Effector memory CD4-positive, alpha-beta T cell (primary cell): Measurements from ENCODE around the gene COPS6.

Experiments used
- DNase-seq, 3 donors: peaks; one replicate each; pipeline ENCODE4 v3.0.0-alpha.2; 2020
- H3K27ac ChIP-seq: 2 replicates; pipeline ENCODE4 v1.7.0; 2013; ENCODE audit warnings: mild to moderate bottlenecking, low read length, moderate library complexity; ENCODE audit not compliant: insufficient read depth, poor library complexity, severe bottlenecking
- H3K27me3 ChIP-seq: replicated peaks from 2 replicates; pipeline ENCODE4 v1.7.0; 2013; ENCODE audit warnings: mild to moderate bottlenecking, low read length; ENCODE audit not compliant: insufficient read depth, control insufficient read depth, poor library complexity, severe bottlenecking
- H3K36me3 ChIP-seq: 2 replicates; pipeline ENCODE4 v1.7.0; 2013; ENCODE audit warnings: mild to moderate bottlenecking, low read length, moderate library complexity; ENCODE audit not compliant: control insufficient read depth, insufficient read depth
- H3K4me1 ChIP-seq: 2 replicates; pipeline ENCODE4 v1.7.0; 2013; ENCODE audit warnings: low read length, mild to moderate bottlenecking; ENCODE audit not compliant: control insufficient read depth, insufficient read depth, poor library complexity, severe bottlenecking
- H3K4me3 ChIP-seq: 2 replicates; pipeline ENCODE4 v1.7.0; 2013; ENCODE audit warnings: low read length, low read depth, mild to moderate bottlenecking; ENCODE audit not compliant: insufficient read depth, poor library complexity, severe bottlenecking
- H3K9me3 ChIP-seq: 2 replicates; pipeline ENCODE4 v1.7.0; 2013; ENCODE audit warnings: mild to moderate bottlenecking, low read length, moderate library complexity; ENCODE audit not compliant: control insufficient read depth

COPS6 gene

DNA sequence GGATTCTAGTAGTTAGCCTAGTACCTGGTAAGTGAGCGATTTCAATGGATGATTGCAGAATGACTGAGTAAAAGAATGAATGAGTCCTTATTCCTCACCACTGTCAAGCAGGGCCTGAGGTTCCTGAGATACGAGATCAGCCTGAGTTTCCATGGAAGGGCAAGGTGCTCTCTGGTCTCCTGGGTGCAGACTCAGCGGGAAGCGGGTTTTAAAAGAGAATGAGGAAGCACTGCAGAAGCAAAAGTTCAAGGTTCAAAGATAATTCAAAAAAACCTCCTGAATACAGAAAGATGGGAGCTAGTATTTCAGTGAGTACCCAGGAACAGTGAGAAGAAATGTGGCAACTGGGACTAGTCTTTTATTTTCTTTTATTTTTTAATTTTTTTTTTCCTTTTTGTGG, 11.6 kb upstream of the COPS6 start:
- H3K36me3 ChIP-seq, result peaks cover 59% of the 10 kb centered on the region
- no peak for DNase-seq

DNA sequence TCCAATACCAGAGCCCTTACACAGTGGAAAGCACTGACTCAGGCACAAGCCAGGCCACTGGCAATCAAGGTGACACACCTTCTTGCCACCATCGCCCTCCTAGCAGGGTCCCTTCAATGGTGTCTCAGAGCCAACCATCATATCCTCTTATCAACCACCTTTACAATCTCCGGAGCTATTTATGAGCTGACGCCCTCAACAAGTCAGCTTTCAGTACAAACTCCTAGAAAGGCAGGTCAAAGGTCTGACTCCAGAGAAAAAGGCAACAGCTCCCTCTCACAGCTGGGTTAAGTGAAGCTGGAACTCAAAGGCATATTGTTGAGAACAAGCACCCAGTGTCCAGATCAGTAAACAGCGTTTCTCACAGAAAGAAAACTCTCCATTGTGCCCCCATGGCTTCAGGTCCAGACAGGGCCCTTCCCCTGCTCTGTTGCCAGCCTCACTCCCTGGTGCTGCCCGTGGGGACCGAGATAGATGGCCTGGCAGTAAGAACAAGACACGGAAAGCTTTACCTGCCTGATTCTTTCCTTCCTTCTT, 9.7 kb upstream of the COPS6 start:
- no peak for DNase-seq
- Histone ChIP-seq H3K4me1 (peaks cover 14% of the 10 kb centered on the region), H3K27ac (no peak overlapping the region), H3K9me3 (no peaks in the 10 kb centered on the region), H3K36me3 (peaks cover 40% of the 10 kb centered on the region), H3K27me3 (no peaks in the 10 kb centered on the region), H3K4me3 (no peak overlapping the region)

More for the DNA sequence above, 11.6 kb upstream of the COPS6 start:
- H3K4me3 ChIP-seq, result no peak overlapping the region
- H3K4me1 ChIP-seq, result peaks cover 7% of the 10 kb centered on the region
- peaks cover 3% of the 10 kb centered on the region for H3K9me3 ChIP-seq
- no peaks in the 10 kb centered on the region for H3K27me3 ChIP-seq
- H3K27ac ChIP-seq, result no peak overlapping the region

DNA sequence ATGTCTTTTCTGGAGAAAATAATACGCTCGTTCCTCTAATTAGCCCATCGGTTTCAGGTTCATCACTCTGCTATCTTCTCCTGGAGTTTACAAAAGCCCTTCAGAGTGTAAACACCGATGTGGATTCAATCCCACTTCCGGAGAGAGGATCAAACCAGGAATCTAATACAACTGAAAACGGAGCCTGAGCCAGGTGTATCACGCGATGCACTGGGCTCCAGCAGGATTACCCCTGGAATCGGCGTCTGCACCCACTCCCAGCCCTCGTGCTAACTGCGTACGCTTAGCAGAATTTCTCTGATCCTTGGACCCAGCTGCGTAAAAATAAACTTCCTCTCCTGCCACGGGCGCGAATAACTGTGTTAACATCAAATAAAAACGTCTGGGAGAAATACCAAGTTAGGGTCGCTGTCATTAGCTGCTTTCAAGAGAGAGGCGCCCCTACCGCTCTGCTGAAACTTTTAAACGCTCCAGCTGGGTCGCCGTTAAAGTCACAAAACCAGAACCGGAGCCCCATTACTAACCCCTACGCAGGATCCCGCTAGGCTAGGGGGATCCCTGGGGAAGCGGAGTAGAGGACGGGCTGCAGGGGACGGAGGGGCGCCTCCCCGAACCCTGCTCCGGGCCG, 7.7 kb upstream of the COPS6 start:
- no peaks in the 10 kb centered on the region for H3K27me3 ChIP-seq

DNA sequence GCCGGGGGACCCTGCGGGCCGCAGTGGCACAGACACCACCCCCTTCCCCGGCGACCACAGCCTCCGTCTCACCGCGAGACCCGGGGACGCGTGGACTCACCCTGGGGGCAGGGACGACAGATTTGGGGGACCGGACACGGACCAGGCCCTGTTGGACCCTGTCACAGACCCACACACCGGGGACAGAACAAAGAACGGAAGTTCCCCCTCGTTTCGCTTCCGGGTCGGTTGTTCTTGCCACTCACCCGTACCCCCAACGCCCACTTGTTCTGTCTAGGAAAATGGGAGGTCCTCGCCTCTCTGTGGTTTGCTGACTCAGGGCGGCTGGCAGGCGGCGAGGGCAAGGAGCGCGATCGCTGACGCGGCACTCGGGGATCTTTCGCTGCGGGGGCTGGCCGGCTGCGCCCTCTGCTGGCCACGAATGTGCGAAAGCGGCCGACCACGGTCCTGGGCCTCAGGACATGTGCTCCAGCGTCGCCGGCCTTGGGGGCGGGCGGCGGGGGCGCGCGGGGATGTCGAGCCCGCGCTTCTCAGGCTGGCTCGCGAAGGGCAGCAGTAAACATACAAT, 7.2 kb upstream of the COPS6 start, which contains the start of gene ZNF3:
ZNF3 (minus strand) TSS at position 189 of the 568 bp plus-strand sequence. CDS start 4,366 bp downstream, outside the sequence.
- Histone ChIP-seq H3K27me3 (no peaks in the 10 kb centered on the region), H3K4me3 (peak within 1 kb of the TSS; percentile 80), H3K36me3 (peaks cover 16% of the 10 kb centered on the region), H3K9me3 (no peaks in the 10 kb centered on the region), H3K27ac (peak within 1 kb of the TSS; percentile 83), H3K4me1 (peaks cover 14% of the 10 kb centered on the region)
- peak; percentile 94 to 97 (median 96) for DNase-seq

More for the DNA sequence above, 7.7 kb upstream of the COPS6 start:
- Histone ChIP-seq H3K27ac (peak overlapping the region; percentile 83), H3K36me3 (peaks cover 22% of the 10 kb centered on the region), H3K9me3 (no peaks in the 10 kb centered on the region), H3K4me3 (peak overlapping the region; percentile 80), H3K4me1 (peaks cover 14% of the 10 kb centered on the region)
- DNase-seq, result no peak

DNA sequence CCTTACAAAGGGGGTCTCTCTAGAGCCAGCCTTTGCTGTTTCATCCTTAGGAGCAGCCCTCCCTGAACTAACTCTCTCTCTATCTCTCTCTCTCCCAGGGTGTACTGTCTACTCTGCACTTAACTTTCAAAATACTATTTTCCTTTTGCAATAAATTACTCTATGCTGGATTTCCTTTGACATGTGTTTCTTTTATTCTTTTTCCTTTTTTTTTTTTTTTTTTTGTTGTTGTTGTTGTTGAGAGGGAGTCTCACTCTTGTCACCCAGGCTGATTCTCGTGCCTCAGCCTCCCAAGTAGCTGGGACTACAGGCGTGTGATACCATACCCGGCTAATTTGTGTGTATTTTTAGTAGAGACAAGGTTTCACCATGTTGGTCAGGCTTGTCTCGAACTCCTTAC, 5.8 kb upstream of the COPS6 start:
- Histone ChIP-seq H3K27ac (no peak overlapping the region), H3K27me3 (no peaks in the 10 kb centered on the region), H3K4me3 (no peak overlapping the region)

DNA sequence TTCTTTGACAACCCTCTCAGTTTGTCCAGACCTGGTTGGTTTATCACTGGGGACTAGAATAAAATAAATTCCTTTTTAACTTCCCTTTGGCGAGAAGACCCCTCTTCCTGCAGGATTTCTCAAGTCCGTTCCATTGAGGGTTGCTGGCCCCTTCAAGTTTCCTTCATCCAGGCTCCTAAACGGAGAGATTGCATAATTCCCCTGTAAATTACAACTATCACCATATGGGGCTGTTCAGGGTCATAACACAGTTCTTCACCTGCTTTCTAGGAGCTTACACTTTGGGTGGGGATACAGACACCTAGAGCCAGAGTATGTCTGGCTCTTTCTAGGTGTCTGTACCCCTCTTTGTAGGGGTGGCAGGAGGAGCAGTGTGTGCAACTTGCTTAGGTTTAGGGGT, 3.3 kb upstream of the COPS6 start:
- H3K36me3 ChIP-seq, result peaks cover 3% of the 10 kb centered on the region
- H3K4me3 ChIP-seq, result no peak overlapping the region
- no peak for DNase-seq
- H3K27me3 ChIP-seq, result no peaks in the 10 kb centered on the region
- peaks cover 18% of the 10 kb centered on the region for H3K4me1 ChIP-seq
- H3K9me3 ChIP-seq, result no peaks in the 10 kb centered on the region
- H3K27ac ChIP-seq, result no peak overlapping the region

More for the DNA sequence above, 5.8 kb upstream of the COPS6 start:
- no peak for DNase-seq
- Histone ChIP-seq H3K9me3 (no peaks in the 10 kb centered on the region), H3K36me3 (peaks cover 10% of the 10 kb centered on the region), H3K4me1 (peaks cover 14% of the 10 kb centered on the region)

DNA sequence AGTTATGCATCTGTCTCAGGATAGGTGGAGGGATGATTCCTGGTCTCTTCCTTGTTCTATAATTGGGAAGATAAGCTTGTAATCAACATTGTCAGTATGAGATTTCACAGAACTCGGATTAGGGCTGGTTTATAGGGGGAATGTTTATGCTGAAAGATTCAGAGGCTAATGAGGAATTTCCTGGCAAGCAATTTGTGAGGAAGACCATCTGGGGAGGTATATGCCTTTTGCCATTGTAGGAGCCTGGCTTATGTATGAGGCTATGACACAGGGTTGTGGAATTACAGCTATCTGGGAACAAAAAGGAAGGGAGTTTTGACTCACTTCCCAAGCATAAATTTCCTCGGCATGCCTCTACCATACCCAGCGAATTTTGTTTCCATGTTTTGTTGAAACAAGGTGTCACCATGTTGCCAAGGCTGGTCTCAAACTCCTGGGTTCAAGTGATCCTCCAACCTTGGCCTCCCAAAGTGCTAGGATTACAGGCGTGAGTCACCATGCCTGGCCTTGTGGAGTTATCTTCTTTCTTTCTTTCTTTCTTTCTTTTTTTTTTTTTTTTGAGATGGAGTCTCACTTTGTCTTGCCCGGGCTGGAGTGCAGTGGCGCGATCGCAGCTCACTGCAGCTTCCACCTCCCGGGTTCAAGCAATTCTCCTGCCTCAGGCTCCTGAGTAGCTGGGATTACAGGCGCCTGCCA, 1.6 kb upstream of the COPS6 start:
- Histone ChIP-seq H3K27me3 (no peaks in the 10 kb centered on the region), H3K4me3 (no peak overlapping the region), H3K36me3 (peaks cover 19% of the 10 kb centered on the region), H3K4me1 (peaks cover 13% of the 10 kb centered on the region), H3K9me3 (no peaks in the 10 kb centered on the region), H3K27ac (no peak overlapping the region)
- no peak for DNase-seq

DNA sequence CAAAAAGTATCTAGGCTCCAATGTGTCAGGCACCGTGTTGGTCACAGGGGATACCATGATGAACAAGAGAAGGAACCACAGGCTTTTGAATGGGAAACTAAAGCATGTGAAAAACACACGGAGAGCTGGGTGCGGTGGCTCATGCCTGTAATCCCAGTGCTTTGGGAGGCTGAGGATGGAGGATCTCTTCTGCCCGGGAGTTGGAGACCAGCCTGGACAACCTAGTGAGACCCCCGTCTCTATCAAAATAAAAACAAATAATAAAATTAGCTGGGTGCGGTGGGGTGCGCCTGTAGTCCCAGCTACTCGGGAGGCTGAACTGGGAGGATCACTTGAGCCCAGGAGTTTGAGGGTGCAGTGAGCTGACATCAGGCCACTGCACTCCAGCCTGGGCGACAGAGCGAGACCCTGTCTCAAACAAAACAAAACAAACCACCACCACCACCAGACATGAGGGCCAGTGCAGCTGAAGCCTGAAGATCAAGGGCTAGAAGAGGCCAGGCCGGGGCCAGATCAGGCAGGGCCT, 611 bp upstream of the COPS6 start:
- Histone ChIP-seq H3K4me3 (peak overlapping the region; percentile 71), H3K27me3 (no peaks in the 10 kb centered on the region), H3K27ac (peak overlapping the region; percentile 78), H3K9me3 (no peaks in the 10 kb centered on the region), H3K4me1 (peaks cover 6% of the 10 kb centered on the region), H3K36me3 (peaks cover 29% of the 10 kb centered on the region)
- no peak for DNase-seq

DNA sequence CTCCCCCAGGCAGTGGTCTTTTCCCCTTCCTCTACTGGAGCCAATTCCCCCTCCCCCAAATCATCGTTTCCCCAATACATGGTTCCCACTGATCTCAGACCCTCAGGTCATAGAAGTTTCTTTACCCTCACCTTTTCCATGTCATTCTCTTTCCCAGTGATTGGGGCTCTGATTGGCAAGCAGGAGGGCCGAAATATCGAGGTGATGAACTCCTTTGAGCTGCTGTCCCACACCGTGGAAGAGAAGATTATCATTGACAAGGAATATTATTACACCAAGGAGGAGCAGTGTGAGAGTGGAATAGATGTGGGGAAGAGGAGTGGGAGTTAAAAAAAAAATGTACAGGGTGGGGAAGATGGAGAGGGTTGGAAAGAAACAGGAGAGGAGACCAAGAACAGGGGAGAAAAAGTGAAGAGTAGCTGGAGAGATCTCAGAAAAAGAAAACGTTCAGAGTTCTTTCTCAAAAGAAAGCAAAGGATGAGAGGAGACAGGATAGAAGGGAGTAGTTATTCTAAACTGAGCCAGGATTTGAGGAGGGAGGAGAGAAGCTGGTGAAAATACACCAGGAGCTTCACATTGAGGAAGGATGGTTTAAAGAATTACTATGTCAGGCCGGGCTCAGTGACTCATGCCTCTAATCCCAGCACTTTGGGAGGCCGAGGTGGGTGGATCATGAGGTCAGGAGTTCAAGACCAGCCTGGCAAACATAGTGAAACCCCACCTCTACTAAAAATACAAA, 858 bp downstream of the COPS6 start:
- H3K27ac ChIP-seq, result peak overlapping the region; percentile 78
- H3K4me1 ChIP-seq, result peaks cover 6% of the 10 kb centered on the region
- peaks cover 43% of the 10 kb centered on the region for H3K36me3 ChIP-seq
- DNase-seq, result no peak
- peak overlapping the region; percentile 71 for H3K4me3 ChIP-seq
- no peaks in the 10 kb centered on the region for H3K9me3 ChIP-seq
- H3K27me3 ChIP-seq, result no peaks in the 10 kb centered on the region
